Neuronal stem cell (in vitro differentiated cells): ENCODE data around the gene ODF2L.

Experiments used
- DNase-seq: peaks from one replicate; pipeline ENCODE4 v3.0.0-alpha.2; 2013; ENCODE audit warnings: low spot score
- H2AFZ ChIP-seq: one replicate; pipeline ENCODE4 v1.6.1; 2013; ENCODE audit warnings: mild to moderate bottlenecking, low read length, inconsistent platforms
- H2AK5ac ChIP-seq: 2 replicates; pipeline ENCODE4 v1.6.1; 2013; ENCODE audit warnings: low read depth, mild to moderate bottlenecking, inconsistent platforms, low read length, moderate library complexity, mixed read lengths
- H2BK120ac ChIP-seq: 2 replicates; pipeline ENCODE4 v1.6.1; 2013; ENCODE audit warnings: low read depth, mild to moderate bottlenecking, inconsistent platforms, low read length, moderate library complexity, mixed read lengths
- H2BK12ac ChIP-seq: one replicate; pipeline ENCODE4 v1.6.1; 2013; ENCODE audit warnings: low read length, inconsistent platforms
- H2BK15ac ChIP-seq: 2 replicates; pipeline ENCODE4 v1.6.1; 2013; ENCODE audit warnings: mild to moderate bottlenecking, low read length, inconsistent platforms, mixed read lengths
- H2BK5ac ChIP-seq: one replicate; pipeline ENCODE4 v1.6.1; 2013; ENCODE audit warnings: inconsistent platforms, mild to moderate bottlenecking, low read length, moderate library complexity
- H3K14ac ChIP-seq: one replicate; pipeline ENCODE4 v1.6.1; 2013; ENCODE audit warnings: low read length, inconsistent platforms
- H3K18ac ChIP-seq: 2 replicates; pipeline ENCODE4 v1.6.1; 2013; ENCODE audit warnings: low read length, inconsistent platforms
- H3K23ac ChIP-seq: 2 replicates; pipeline ENCODE4 v1.6.1; 2013; ENCODE audit warnings: low read depth, mild to moderate bottlenecking, mixed read lengths, low read length, inconsistent platforms; ENCODE audit not compliant: poor library complexity
- H3K27ac ChIP-seq: replicated peaks from 3 replicates; pipeline ENCODE4 v1.5.1; 2013; ENCODE audit warnings: low read length, inconsistent platforms
- H3K27me3 ChIP-seq, 3 experiments: 2 replicates each; pipeline ENCODE4 v1.6.1; 2013; ENCODE audit warnings: low read length in 3 of 3, mild to moderate bottlenecking in 2 of 3, inconsistent platforms in 1 of 3, low read depth in 1 of 3, mixed read lengths in 1 of 3, moderate library complexity in 1 of 3; ENCODE audit not compliant: control insufficient read depth in 3 of 3, insufficient read depth in 3 of 3
- H3K36me3 ChIP-seq, 2 donors: replicated peaks in 1 of 2; 2 replicates each; pipeline ENCODE4 v1.6.1; 2013; ENCODE audit warnings: low read length in 2 of 2; ENCODE audit not compliant: control insufficient read depth in 2 of 2, insufficient read depth in 2 of 2
- H3K4ac ChIP-seq: 2 replicates; pipeline ENCODE4 v1.6.1; 2013; ENCODE audit warnings: inconsistent platforms, mild to moderate bottlenecking, low read length, moderate library complexity
- H3K4me1 ChIP-seq, 2 donors: 1 replicate in 1 of 2; 2 replicates in 1 of 2; pipeline ENCODE4 v1.6.1; 2013; ENCODE audit warnings: low read length in 2 of 2, low read depth in 1 of 2; ENCODE audit not compliant: control insufficient read depth in 2 of 2, insufficient read depth in 1 of 2
- H3K4me2 ChIP-seq: one replicate; pipeline ENCODE4 v1.6.1; 2013; ENCODE audit warnings: mild to moderate bottlenecking, low read length, inconsistent platforms; ENCODE audit not compliant: insufficient read depth, poor library complexity, severe bottlenecking
- H3K4me3 ChIP-seq, 2 donors: 2 replicates each; pipeline ENCODE4 v1.5.1; 2013; ENCODE audit warnings: low read length in 2 of 2, mild to moderate bottlenecking in 2 of 2, inconsistent platforms in 1 of 2, moderate library complexity in 1 of 2
- H3K79me1 ChIP-seq: one replicate; pipeline ENCODE4 v1.6.1; 2013; ENCODE audit warnings: low read depth, mild to moderate bottlenecking, inconsistent platforms, low read length, moderate library complexity
- H3K9ac ChIP-seq: one replicate; pipeline ENCODE4 v1.6.1; 2013; ENCODE audit warnings: mild to moderate bottlenecking, low read depth, low read length, inconsistent platforms; ENCODE audit not compliant: poor library complexity
- H3K9me3 ChIP-seq, 2 donors: replicated peaks in 1 of 2; 2 replicates each; pipeline versions ENCODE3 to v1.6.1; 2013; ENCODE audit warnings: low read length in 2 of 2, mild to moderate bottlenecking in 2 of 2, inconsistent platforms in 1 of 2, low read depth in 1 of 2, mixed read lengths in 1 of 2, moderate library complexity in 1 of 2; ENCODE audit not compliant: control insufficient read depth in 2 of 2, insufficient read depth in 1 of 2
- H4K8ac ChIP-seq: one replicate; pipeline ENCODE4 v1.6.1; 2013; ENCODE audit warnings: low read depth, mild to moderate bottlenecking, inconsistent platforms, low read length, moderate library complexity
- H4K91ac ChIP-seq: one replicate; pipeline ENCODE4 v1.6.1; 2013; ENCODE audit warnings: low read length, low read depth, mild to moderate bottlenecking, inconsistent platforms; ENCODE audit not compliant: poor library complexity
- WGBS, 2 donors: extraction: QIAGEN DNeasy Blood & Tissue Kit; methylation state at CpG; one replicate each; pipeline ENCODE4 v1.1.7; 2013; ENCODE audit warnings: missing lambda C conversion rate in 2 of 2, mixed read lengths in 1 of 2; ENCODE audit not compliant: insufficient read length in 2 of 2, insufficient replicate concordance in 1 of 2; ENCODE audit errors: extremely low coverage in 2 of 2; 5-methylcytosine and 5-hydroxymethylcytosine counted together

Gene ODF2L

DNA sequence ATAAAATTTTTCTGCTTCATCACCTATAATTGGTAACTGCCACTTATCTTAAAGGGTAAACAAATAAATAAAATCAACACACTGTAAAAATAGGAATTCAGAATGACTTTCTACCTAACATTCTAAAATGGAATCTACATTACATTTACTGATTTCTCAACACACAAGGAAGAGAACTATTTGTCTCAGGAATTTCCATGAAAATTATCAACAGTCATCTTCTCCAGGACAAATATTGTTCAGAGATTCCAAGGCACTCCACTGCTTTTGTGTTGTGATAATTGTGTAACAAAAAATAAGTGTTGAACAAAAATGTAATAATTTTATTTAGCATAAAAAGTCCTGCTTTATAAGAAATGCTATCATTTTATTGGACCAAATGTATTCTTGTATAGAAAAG, 7.3 kb downstream of the ODF2L start:
- Histone ChIP-seq H3K14ac (no peak overlapping the region), H3K9me3 (no peaks in the 10 kb centered on the region), H3K79me1 (no peaks in the 10 kb centered on the region), H2BK5ac (no peak overlapping the region), H4K8ac (no peak overlapping the region), H3K27ac (no peak overlapping the region), H3K9ac (no peak overlapping the region), H2AK5ac (no peak overlapping the region), H3K23ac (no peak overlapping the region), H3K27me3 (no peaks in the 10 kb centered on the region), H3K36me3 (no peaks in the 10 kb centered on the region), H3K4me3 (no peak overlapping the region), H3K4me1 (no peaks in the 10 kb centered on the region), H2BK15ac (no peak overlapping the region), H4K91ac (no peak overlapping the region), H3K18ac (no peak overlapping the region), H2BK120ac (no peak overlapping the region), H3K4me2 (no peak overlapping the region), H2AFZ (no peak overlapping the region), H3K4ac (no peak overlapping the region), H2BK12ac (no peak overlapping the region)
- DNase-seq, result no peak

DNA sequence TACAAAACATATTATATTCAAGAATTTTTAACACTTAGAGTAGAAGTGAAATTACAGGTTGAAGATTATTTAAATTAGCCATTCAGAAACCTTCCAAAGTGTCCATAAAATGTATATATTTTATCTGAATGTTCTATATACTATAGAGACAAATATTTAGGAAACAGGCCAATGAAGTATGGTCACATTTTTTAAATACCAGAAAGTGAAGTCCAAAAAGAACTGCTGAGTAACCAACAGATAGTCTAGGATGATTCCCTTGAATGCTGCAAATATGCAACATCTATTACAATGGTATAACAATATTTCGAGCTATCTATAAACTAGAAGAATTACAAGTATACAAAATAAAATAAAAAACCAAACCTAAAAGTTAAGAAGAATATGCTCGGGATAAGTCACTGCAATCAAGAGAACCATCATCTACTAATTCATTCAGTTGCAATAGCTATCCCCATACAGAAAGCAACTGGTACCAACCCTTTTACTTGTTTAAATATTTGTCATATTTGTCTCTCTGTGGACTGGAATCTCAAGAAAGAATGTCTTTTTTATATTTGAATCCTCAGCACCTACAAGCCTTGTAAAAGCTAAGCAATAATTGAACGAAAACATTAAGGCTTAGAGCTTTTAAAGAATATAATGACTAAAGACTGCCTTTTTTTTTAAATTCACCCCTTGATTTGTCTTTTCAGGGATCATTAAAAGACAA, 8.1 kb downstream of the ODF2L start:
- Histone ChIP-seq H3K4me2 (no peak overlapping the region), H3K4me3 (no peak overlapping the region), H2AFZ (no peak overlapping the region), H2BK120ac (no peak overlapping the region), H3K18ac (no peak overlapping the region), H3K9ac (no peak overlapping the region), H2BK5ac (no peak overlapping the region), H2BK12ac (no peak overlapping the region), H3K27me3 (no peaks in the 10 kb centered on the region), H3K14ac (no peak overlapping the region), H3K9me3 (no peaks in the 10 kb centered on the region), H3K4ac (no peak overlapping the region), H3K36me3 (no peaks in the 10 kb centered on the region), H3K27ac (no peak overlapping the region), H3K4me1 (no peaks in the 10 kb centered on the region), H2BK15ac (no peak overlapping the region), H3K23ac (no peak overlapping the region), H2AK5ac (no peak overlapping the region), H4K8ac (no peak overlapping the region), H4K91ac (no peak overlapping the region), H3K79me1 (no peaks in the 10 kb centered on the region)
- no CpG with 5 or more reads among the region's 3 CpGs for WGBS, 2 donors
- no peak for DNase-seq

DNA sequence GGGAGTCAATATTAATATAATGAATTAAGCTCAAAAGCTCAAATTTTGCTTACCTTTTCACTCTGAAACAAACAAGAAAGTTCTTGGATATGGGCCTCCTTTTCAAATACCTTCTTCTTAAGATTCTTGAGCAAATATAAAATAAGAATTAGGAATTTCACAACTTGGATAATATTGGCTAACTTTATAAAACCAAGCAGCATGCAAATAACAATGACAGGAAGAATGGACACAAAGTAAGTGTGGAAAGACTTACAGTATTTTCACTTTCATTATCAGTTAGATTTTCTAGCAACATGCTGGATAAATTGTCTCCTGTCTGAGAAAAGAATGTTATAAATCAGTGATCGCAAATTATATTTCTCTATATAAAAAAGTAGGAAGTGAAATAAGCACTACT, 13.2 kb downstream of the ODF2L start:
- no peak overlapping the region for H4K8ac ChIP-seq
- no peak overlapping the region for H3K9ac ChIP-seq
- H3K79me1 ChIP-seq, result no peaks in the 10 kb centered on the region
- H3K4me3 ChIP-seq, result no peak overlapping the region
- no peaks in the 10 kb centered on the region for H3K36me3 ChIP-seq
- H3K4me1 ChIP-seq, result no peaks in the 10 kb centered on the region
- no peak overlapping the region for H2BK120ac ChIP-seq
- H3K27me3 ChIP-seq, result no peaks in the 10 kb centered on the region
- no peak overlapping the region for H4K91ac ChIP-seq
- H3K9me3 ChIP-seq, result no peaks in the 10 kb centered on the region
- H3K23ac ChIP-seq, result no peak overlapping the region
- H3K18ac ChIP-seq, result no peak overlapping the region
- no peak overlapping the region for H2BK12ac ChIP-seq
- no peak for DNase-seq
- H3K4me2 ChIP-seq, result no peak overlapping the region
- no peak overlapping the region for H3K27ac ChIP-seq
- no peak overlapping the region for H3K14ac ChIP-seq
- WGBS, 2 donors, result no CpG with 5 or more reads among the region's 1 CpG
- H3K4ac ChIP-seq, result no peak overlapping the region
- no peak overlapping the region for H2BK5ac ChIP-seq
- no peak overlapping the region for H2AK5ac ChIP-seq
- H2BK15ac ChIP-seq, result no peak overlapping the region
- no peak overlapping the region for H2AFZ ChIP-seq

DNA sequence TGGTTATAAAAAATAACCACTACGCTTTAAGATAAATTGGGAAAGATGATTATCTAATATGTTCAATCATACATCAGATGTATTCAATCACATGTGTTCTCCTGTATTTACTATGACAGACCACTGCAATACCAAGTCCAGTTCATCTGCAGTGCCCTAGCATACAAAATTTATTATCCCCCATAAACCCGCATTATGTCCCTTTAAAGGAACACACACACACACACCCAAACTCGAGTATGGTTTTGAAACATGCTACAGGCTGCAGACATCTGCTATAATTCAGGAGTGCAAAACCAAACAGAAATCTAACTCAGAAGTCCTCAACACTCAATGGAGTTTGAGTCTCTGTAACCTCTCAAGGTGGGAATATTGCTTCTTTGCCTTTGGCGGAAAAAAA, 14.9 kb downstream of the ODF2L start:
- H2BK5ac ChIP-seq, result no peak overlapping the region
- H2BK12ac ChIP-seq, result no peak overlapping the region
- H2BK15ac ChIP-seq, result no peak overlapping the region
- DNase-seq, result no peak
- H2BK120ac ChIP-seq, result no peak overlapping the region
- H3K4me1 ChIP-seq, result no peaks in the 10 kb centered on the region
- no peak overlapping the region for H3K27ac ChIP-seq
- H3K14ac ChIP-seq, result no peak overlapping the region
- no peak overlapping the region for H3K4ac ChIP-seq
- H3K27me3 ChIP-seq, result no peaks in the 10 kb centered on the region
- no peak overlapping the region for H2AFZ ChIP-seq
- H3K9ac ChIP-seq, result no peak overlapping the region
- H3K79me1 ChIP-seq, result no peaks in the 10 kb centered on the region
- H3K23ac ChIP-seq, result no peak overlapping the region
- H4K91ac ChIP-seq, result no peak overlapping the region
- H3K4me3 ChIP-seq, result no peak overlapping the region
- peaks cover 5 to 14% of the 10 kb centered on the region in 2 donors for H3K9me3 ChIP-seq
- no peak overlapping the region for H3K18ac ChIP-seq
- no peak overlapping the region for H4K8ac ChIP-seq
- no peak overlapping the region for H2AK5ac ChIP-seq
- WGBS, 2 donors, result no CpG with 5 or more reads among the region's 4 CpGs
- H3K36me3 ChIP-seq, result no peaks in the 10 kb centered on the region
- H3K4me2 ChIP-seq, result no peak overlapping the region
